Right renal pelvis (tissue), 4 donors: ENCODE results near the gene CATSPERZ. TPM values are rescaled to one million over a fixed set of nuclear protein-coding genes. Genes with fewer than 3 reads are reported as not detected.
"Not testable (repeated sequence)": the region's sequence is repeated elsewhere in the genome, so short reads cannot be mapped to it uniquely, and the experiment has no call there.

Source experiments
- DNase-seq, 4 donors: peaks; one replicate each; pipeline ENCODE4 v3.0.0-alpha.2; 2013; ENCODE audit warnings: low read depth in 4 of 4, low spot score in 3 of 4, missing footprints in 1 of 4
- polyA plus RNA-seq, 4 donors: library from polyadenylated mRNA; unstranded; fragments of 120-200 nt; gene quantifications; one replicate each; pipeline ENCODE4 v1.2.1, GENCODE V29; 2013; ENCODE audit not compliant: insufficient read length in 4 of 4

The CATSPERZ gene
- polyA plus RNA-seq, 4 donors: 0.29 TPM; not detected in 3

GRCh38 chr11:64297699-64298358 is 2.3 kb upstream of the CATSPERZ start:
- no peak for DNase-seq

DNA sequence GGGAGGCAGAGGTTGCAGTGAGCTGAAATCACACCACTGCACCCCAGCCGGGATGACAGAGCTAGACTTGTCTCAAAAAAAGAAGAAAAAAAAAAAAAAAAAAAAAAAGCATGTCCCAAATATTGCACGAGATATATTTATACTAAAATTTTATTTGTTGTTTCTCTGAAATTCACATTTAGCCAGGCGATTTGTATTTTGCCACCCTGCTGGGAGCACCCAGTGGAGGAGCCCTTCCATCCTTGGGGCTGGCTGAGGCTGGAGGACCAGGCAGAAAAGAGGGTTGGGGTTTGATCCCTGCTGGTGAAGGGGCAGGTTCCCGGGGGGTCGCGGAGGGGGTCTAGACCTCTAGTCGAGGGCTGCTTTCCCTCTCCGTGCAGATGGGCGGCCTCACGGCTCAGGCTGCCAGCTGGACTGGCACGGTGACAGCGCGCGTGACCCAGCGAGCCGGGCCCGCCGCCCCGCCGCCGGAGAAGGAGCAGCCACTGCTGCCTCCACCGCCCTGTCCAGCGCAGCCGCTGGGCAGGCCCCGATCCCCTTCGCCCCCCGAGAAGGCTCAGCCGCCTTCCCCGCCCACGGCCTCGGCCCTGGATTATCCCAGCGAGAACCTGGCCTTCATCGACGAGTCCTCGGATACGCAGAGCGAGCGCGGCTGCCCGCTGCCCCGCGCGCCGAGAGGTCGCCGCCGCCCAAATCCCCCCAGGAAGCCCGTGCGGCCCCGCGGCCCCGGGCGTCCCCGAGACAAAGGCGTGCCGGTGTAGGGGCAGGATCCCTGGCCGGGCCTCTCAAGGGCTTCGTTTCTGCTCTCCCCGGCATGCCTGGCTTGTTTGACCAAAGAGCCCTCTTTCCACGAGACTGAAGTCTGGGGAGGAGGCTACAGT is 952 bp upstream of the CATSPERZ start:
- no peak for DNase-seq

- no peak for DNase-seq
Measured at GRCh38 chr11:64303109-64304031, 3.2 kb downstream of the CATSPERZ start.

- no peak for DNase-seq
Measured at GRCh38 chr11:64304032-64304315, 3.8 kb downstream of the CATSPERZ start.

DNA sequence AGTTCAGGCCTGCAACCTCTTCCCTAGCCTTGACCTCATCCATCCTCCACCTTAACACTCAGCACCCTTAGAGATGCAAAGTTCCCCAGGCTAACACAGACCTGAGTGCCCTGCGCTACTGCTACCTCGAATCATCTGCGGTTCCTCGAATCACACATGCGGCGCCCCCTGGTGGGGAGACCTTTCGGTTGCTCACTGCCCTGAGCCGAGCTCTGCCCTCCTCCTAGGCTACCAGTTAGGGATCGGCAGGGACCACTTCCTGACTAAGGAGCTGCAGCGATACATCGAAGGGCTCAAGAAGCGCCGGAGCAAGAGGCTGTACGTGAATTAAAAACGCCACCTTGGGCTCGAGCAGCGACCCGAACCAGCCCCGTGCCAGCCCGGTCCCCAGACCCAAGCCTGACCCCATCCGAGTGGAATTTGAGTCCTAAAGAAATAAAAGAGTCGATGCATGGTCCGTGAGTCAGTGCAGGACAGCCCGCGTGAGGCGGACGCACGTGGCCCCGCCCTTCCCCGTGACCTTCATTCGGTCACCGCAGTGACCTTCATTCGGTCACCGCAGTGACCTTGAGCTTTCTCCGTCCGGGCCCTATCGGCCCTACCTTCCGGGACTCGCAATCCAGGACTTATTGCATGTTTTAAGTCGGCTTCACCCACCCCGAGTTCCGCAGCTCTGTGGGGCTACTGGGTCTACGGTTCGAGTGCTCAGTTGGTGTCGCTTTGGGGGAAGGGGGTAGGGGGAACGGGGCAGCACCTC is 4.3 kb downstream of the CATSPERZ start:
- DNase-seq: peak in 3 of 4 donors; percentile 77 to 81 (median 81)

GRCh38 chr11:64305075-64305690 is 5.0 kb downstream of the CATSPERZ start, which contains the start of gene ESRRA:
Gene ESRRA (plus strand): TSS chr11:64305524. CDS start chr11:64307180, 1,656 bp downstream.
- DNase-seq: peak; percentile 95 to 97 (median 96)

GRCh38 chr11:64305691-64306562 is 5.8 kb downstream of the CATSPERZ start:
- no peak for DNase-seq

- DNase-seq: no peak
Measured at GRCh38 chr11:64306563-64306875, 6.4 kb downstream of the CATSPERZ start.

GRCh38 chr11:64306876-64307622 is 6.9 kb downstream of the CATSPERZ start:
- DNase-seq: no peak

GRCh38 chr11:64307795-64308194 is 7.6 kb downstream of the CATSPERZ start:
- DNase-seq: not testable (repeated sequence)

GRCh38 chr11:64312947-64313346 is 12.8 kb downstream of the CATSPERZ start:
- DNase-seq: no peak

DNA sequence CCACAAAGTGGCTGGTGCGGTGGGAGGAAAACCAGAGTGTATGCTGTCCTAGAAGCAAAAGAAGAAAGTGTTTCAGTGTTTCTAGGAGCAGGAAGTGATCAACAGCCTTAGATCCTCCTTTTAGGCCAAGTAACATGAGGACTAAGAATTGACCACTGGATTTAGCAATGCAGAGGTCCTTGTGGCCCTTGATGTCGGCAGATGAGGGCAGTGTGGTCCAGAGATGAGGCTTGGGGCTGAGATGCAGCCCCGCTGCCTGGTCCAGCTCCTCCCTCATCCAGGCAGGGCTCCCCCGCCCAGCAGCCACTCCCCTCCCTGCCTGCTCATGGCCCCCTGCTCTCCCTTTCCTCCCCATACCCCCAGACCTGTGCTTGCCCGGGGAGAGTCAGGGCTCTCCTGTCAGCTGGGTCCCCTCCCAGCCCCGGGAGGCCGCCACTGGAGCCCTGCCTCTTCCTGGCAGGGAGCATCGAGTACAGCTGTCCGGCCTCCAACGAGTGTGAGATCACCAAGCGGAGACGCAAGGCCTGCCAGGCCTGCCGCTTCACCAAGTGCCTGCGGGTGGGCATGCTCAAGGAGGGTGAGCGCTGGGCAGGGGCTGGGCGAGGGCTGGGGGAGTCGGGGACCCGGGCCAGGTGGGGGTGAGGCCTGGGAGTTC is 13.5 kb downstream of the CATSPERZ start:
- no peak for DNase-seq

- no peak for DNase-seq
Measured at GRCh38 chr11:64314146-64314804, 14.1 kb downstream of the CATSPERZ start.

DNA sequence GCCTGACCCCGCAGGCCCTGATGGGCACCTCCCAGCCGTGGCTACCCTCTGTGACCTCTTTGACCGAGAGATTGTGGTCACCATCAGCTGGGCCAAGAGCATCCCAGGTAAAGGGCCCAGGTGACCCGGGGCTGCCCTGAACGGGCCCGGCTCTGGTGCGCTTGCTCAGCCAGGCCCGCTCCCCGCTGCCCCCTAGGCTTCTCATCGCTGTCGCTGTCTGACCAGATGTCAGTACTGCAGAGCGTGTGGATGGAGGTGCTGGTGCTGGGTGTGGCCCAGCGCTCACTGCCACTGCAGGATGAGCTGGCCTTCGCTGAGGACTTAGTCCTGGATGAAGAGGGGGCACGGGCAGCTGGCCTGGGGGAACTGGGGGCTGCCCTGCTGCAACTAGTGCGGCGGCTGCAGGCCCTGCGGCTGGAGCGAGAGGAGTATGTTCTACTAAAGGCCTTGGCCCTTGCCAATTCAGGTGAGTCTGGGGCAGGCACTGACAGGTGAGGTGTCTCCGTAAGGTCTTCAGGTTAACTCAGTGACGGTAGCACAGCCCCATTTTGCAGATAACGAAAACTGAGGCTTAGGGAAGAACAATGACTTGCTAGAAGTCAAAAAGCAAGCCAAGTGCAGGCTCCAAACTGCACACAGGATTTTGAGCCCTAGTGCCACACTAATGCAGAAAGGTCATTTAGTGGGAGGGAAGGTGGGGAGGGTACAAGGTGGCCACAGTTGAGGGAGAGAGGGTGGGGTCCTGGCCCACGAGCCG is 14.8 kb downstream of the CATSPERZ start:
- DNase-seq: no peak

GRCh38 chr11:64315667-64316526 is 15.7 kb downstream of the CATSPERZ start:
- not testable (repeated sequence) for DNase-seq
